K562 (cell line): ENCODE results near the gene PPFIA1. TPM values are rescaled to one million over a fixed set of nuclear protein-coding genes. Genes with fewer than 3 reads are reported as not detected.

Source experiments
- BHLHE40 ChIP-seq: IDR thresholded peaks from 2 replicates; pipeline ENCODE4 v1.6.1; 2011; ENCODE audit warnings: low read length, improper control_type of control experiment
- HMGN3 ChIP-seq: IDR thresholded peaks from 2 replicates; pipeline ENCODE4 v1.6.1; 2011; ENCODE audit warnings: borderline replicate concordance, low read depth, mild to moderate bottlenecking, mixed read lengths, low read length; ENCODE audit not compliant: insufficient read length; ENCODE audit errors: extremely low read depth
- SMARCE1 ChIP-seq: fragments of 450-650 bp; IDR thresholded peaks from 2 replicates; pipeline ENCODE4 v1.7.1; 2016; ENCODE audit warnings: mild to moderate bottlenecking
- ZNF23 ChIP-seq: fragments of 250-450 bp; sonication (Bioruptor Pico); IDR thresholded peaks from 2 replicates; pipeline ENCODE4 v1.4.0; 2020; ENCODE audit warnings: mild to moderate bottlenecking
- ZNF609 ChIP-seq: sonication (generic); formaldehyde crosslinking; IDR thresholded peaks from 2 replicates; pipeline ENCODE4 v1.8.1; 2023; ENCODE audit warnings: missing genetic modification reagents, mild to moderate bottlenecking, borderline replicate concordance
- ZNF639 ChIP-seq, 2 experiments: fragments of 200-800 bp in 1 of 2; sonication (Bioruptor generic) in 1 of 2; sonication (generic) in 1 of 2; formaldehyde crosslinking in 1 of 2; IDR thresholded peaks in 1 of 2; conservative IDR thresholded peaks in 1 of 2; 2 replicates each; pipeline versions ENCODE4 v1.5.0 to v1.6.1; 2016 to 2020; ENCODE audit warnings: missing compliant biosample characterization in 1 of 2, missing genetic modification characterization in 1 of 2, missing genetic modification reagents in 1 of 2
- polyA plus RNA-seq, 8 experiments: library from polyadenylated mRNA; depleted of rRNA in 4 of 8; stranded (reverse) in 5 of 8; unstranded in 3 of 8; fragments of >200 nt; fragmentation: Nextera tagmentation in 2 of 8; fragmentation: Illumina TruSeq in 1 of 8; extraction: Ambion mirVana in 2 of 8; extraction: Trizol in 1 of 8; gene quantifications; 2 replicates each; pipeline versions ENCODE4 v1.2.1 to v1.2.3, GENCODE V29; 2011 to 2014; ENCODE audit warnings: inconsistent platforms in 1 of 8, missing spikeins in 1 of 8
- total RNA-seq, 7 experiments: library from RNA; depleted of rRNA in 6 of 7; stranded (reverse); fragments of >200 nt in 6 of 7; fragmentation: Illumina TruSeq in 2 of 7; extraction: Trizol in 2 of 7; gene quantifications; 2 replicates each; pipeline versions ENCODE4 v1.2.1 to v1.2.3, GENCODE V29; 2011 to 2021; ENCODE audit warnings: low replicate concordance in 1 of 7
- TF ChIP-seq, protein P1 (sequence below): IDR thresholded peaks from 2 replicates; pipeline ENCODE4 v1.6.1; 2012; ENCODE audit warnings: low read depth, low read length, improper control_type of control experiment, borderline replicate concordance
- TF ChIP-seq, protein P2 (sequence below), 3 experiments: fragments of 200-800 bp in 1 of 3; sonication (Bioruptor generic) in 1 of 3; sonication (generic) in 1 of 3; formaldehyde crosslinking in 1 of 3; IDR thresholded peaks; 2 replicates each; pipeline versions ENCODE4 v1.6.1 to v1.8.0; 2016 to 2022; ENCODE audit warnings: mild to moderate bottlenecking in 2 of 3, missing compliant biosample characterization in 2 of 3, missing genetic modification characterization in 2 of 3, missing genetic modification reagents in 1 of 3
- TF ChIP-seq, protein P3 (sequence below): sonication (generic); formaldehyde crosslinking; IDR thresholded peaks from 2 replicates; pipeline ENCODE4 v1.9.0; 2022; ENCODE audit warnings: mild to moderate bottlenecking, missing genetic modification reagents

The PPFIA1 gene
- total and polyA plus RNA-seq, 9 of the 15 experiments (the other 6 are each of a cell fraction or from before 2014, with no cell fraction given): 9.9 to 41.5 (median 28.5) TPM

- TF ChIP-seq ZNF609 (CRISPR knock-in tag): no peak
- TF ChIP-seq, protein P1, sequence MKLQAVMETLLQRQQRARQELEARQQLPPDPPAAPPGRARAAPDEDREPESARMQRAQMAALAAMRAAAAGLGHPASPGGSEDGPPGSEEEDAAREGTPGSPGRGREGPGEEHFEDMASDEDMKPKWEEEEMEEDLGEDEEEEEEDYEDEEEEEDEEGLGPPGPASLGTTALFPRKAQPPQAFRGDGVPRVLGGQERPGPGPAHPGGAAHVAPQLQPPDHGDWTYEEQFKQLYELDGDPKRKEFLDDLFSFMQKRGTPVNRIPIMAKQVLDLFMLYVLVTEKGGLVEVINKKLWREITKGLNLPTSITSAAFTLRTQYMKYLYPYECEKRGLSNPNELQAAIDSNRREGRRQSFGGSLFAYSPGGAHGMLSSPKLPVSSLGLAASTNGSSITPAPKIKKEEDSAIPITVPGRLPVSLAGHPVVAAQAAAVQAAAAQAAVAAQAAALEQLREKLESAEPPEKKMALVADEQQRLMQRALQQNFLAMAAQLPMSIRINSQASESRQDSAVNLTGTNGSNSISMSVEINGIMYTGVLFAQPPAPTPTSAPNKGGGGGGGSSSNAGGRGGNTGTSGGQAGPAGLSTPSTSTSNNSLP: no peak
- TF ChIP-seq ZNF639 (CRISPR knock-in tag; conservative IDR thresholded peaks at IDR 0.05 in 1 of 2, IDR thresholded peaks at IDR 0.05 in 1 of 2): no peak
- TF ChIP-seq BHLHE40: no peak
- TF ChIP-seq HMGN3: no peak
- no peak for TF ChIP-seq ZNF23 (CRISPR knock-in tag)
- TF ChIP-seq, protein P2, sequence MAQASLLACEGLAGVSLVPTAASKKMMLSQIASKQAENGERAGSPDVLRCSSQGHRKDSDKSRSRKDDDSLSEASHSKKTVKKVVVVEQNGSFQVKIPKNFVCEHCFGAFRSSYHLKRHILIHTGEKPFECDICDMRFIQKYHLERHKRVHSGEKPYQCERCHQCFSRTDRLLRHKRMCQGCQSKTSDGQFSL (CRISPR knock-in tag; IDR thresholded peaks at IDR 0.05): no peak
- TF ChIP-seq, protein P2 (tag; IDR thresholded peaks at IDR 0.05): no peak
- TF ChIP-seq SMARCE1: no peak
- TF ChIP-seq, protein P3, sequence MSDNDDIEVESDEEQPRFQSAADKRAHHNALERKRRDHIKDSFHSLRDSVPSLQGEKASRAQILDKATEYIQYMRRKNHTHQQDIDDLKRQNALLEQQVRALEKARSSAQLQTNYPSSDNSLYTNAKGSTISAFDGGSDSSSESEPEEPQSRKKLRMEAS: no peak
These were observed 68.1 kb downstream of the PPFIA1 start (continued) for GRCh38 chr11:70338594-70338993.
